ENCODE results near the gene MARCHF10. TPM values are rescaled to one million over a fixed set of nuclear protein-coding genes. Genes with fewer than 3 reads are reported as not detected.

Gene MARCHF10
- total and polyA plus RNA-seq, 2 of the 4 experiments (the other 2 are of a cell fraction), result 0.18 to 0.74 TPM

DNA sequence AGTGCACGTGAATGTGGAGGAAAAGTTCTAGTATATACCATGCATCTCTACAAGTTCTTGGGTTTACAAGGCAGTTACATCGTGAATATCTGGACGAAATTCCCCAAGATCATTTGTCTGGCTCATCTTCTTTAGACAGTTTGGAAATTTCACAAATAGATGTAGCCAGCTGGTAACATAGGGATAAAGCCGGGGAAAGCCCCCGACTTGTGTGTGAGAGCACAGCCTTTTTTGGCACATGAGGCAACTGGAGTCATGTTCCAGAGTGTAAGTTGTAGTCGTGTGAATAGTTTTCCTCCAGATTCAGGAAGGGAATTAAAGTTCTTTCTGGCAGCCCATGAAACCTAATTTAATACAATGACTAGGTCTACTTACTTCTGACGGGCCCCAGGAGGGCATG is 62.3 kb downstream of the MARCHF10 start:
- no peak for TF ChIP-seq SMC3 (IDR thresholded peaks at IDR 0.05; ENCODE audit: low read depth, low read length)
- no peak for TF ChIP-seq MAFK (IDR thresholded peaks at IDR 0.05; ENCODE audit: low read depth, low read length)
- TF ChIP-seq MAZ (IDR thresholded peaks at IDR 0.05; ENCODE audit: borderline replicate concordance, low read depth, low read length), result no peak
- no peak for TF ChIP-seq MXI1 (IDR thresholded peaks at IDR 0.05; ENCODE audit: borderline replicate concordance, low read depth, low read length)
- no peak for TF ChIP-seq BHLHE40 (IDR thresholded peaks at IDR 0.05; ENCODE audit: low read depth, low read length)
- no peak for TF ChIP-seq RFX5 (IDR thresholded peaks at IDR 0.05; ENCODE audit: low read depth, low read length)
- TF ChIP-seq, protein P1, sequence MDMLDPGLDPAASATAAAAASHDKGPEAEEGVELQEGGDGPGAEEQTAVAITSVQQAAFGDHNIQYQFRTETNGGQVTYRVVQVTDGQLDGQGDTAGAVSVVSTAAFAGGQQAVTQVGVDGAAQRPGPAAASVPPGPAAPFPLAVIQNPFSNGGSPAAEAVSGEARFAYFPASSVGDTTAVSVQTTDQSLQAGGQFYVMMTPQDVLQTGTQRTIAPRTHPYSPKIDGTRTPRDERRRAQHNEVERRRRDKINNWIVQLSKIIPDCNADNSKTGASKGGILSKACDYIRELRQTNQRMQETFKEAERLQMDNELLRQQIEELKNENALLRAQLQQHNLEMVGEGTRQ (IDR thresholded peaks at IDR 0.05; ENCODE audit: low read depth, low read length), result no peak
- TF ChIP-seq CEBPB (IDR thresholded peaks at IDR 0.05; ENCODE audit: low read depth, low read length), result no peak
- no peak for TF ChIP-seq FOS (IDR thresholded peaks at IDR 0.05; ENCODE audit: low read depth, low read length)
- no peaks in the 10 kb centered on the region for H4K20me1 ChIP-seq (ENCODE audit: insufficient read depth, low read length)
- no peak overlapping the region for H3K4me2 ChIP-seq (ENCODE audit: low read depth, low read length)
- H2AK5ac ChIP-seq (ENCODE audit: low read depth, low read length), result no peak overlapping the region
- no peak overlapping the region for H2BK20ac ChIP-seq (ENCODE audit: low read depth, low read length)
- no peaks in the 10 kb centered on the region; the same call in 1 of the 2 replicates for H3K4me1 ChIP-seq (ENCODE audit: control insufficient read depth, insufficient read depth, low read length)
- dilution Hi-C loops (cut with HindIII; ENCODE audit: low sequenced_read_pairs, unreplicated experiment) (no loop called here), intact Hi-C loops (cut with micrococcal nuclease) (no loop called here), in situ Hi-C loops (cut with MboI; ENCODE audit: low sequenced_read_pairs) (no loop called here)
- no peak overlapping the region for H2BK5ac ChIP-seq (ENCODE audit: low read depth, low read length, poor library complexity, severe bottlenecking)
- no peak overlapping the region for H3K14ac ChIP-seq (replicated peaks; ENCODE audit: low read depth, low read length)
- no peaks in the 10 kb centered on the region for H3K36me3 ChIP-seq (ENCODE audit: control insufficient read depth, insufficient read depth, low read length)
- POLR2A ChIA-PET (ENCODE audit: unreplicated experiment), result no interaction called here
- no peak overlapping the region for H2BK120ac ChIP-seq (ENCODE audit: low read depth, low read length)
- H4K91ac ChIP-seq (ENCODE audit: insufficient read depth, low read depth, low read length), result no peak overlapping the region
- H3K9me3 ChIP-seq (ENCODE audit: control insufficient read depth, insufficient read depth, low read length), result no peaks in the 10 kb centered on the region
- H3K27me3 ChIP-seq (ENCODE audit: control insufficient read depth, insufficient read depth, low read length), result no peaks in the 10 kb centered on the region
- no peak for DNase-seq
- BruUV-seq (replicated peaks), result no TSS peak
- no peaks in the 10 kb centered on the region for H3K9me1 ChIP-seq (ENCODE audit: insufficient read depth, low read length)
- no peak overlapping the region for H3K18ac ChIP-seq (ENCODE audit: low read depth, low read length)
- H3K56ac ChIP-seq (ENCODE audit: extremely low read depth, insufficient read depth, low read length), result no peak overlapping the region
- ATAC-seq (ENCODE audit: low read depth), result no peak
- no peak overlapping the region for H4K8ac ChIP-seq (ENCODE audit: low read depth in 2 of 2, low read length in 2 of 2)
- no peaks in the 10 kb centered on the region for H3K79me1 ChIP-seq (ENCODE audit: low read depth in 1 of 2, low read length in 2 of 2)
- H2AFZ ChIP-seq (replicated peaks; ENCODE audit: low read length, poor library complexity), result no peak overlapping the region
- H3K4me3 ChIP-seq (ENCODE audit: insufficient read depth, low read depth, low read length), result no peak overlapping the region
- H2AK9ac ChIP-seq (replicated peaks; ENCODE audit: low read depth, low read length, poor library complexity), result no peak overlapping the region
- no peak overlapping the region for H3K4ac ChIP-seq (ENCODE audit: low read depth, low read length)
- no peak overlapping the region for H3K9ac ChIP-seq (ENCODE audit: low read depth, low read length)
- no peak overlapping the region for H3K27ac ChIP-seq (ENCODE audit: insufficient read depth, low read length)
- H3K23ac ChIP-seq (ENCODE audit: low read depth, low read length), result no peak overlapping the region
- H4K5ac ChIP-seq (ENCODE audit: low read depth, low read length), result no peak overlapping the region
- CTCF ChIA-PET, result no interaction called here
- WGBS, 2 experiments (ENCODE audit: extremely low coverage in 2 of 2, insufficient read length in 1 of 2), result no CpG with 5 or more reads among the region's 7 CpGs
- H2BK15ac ChIP-seq (ENCODE audit: low read depth, low read length), result no peak overlapping the region

Measured in IMR-90 (cell line).